MCF 10A (cell line): Measurements from ENCODE around the gene PTPRG. TPM values are rescaled to one million over a fixed set of nuclear protein-coding genes. Genes with fewer than 3 reads are reported as not detected.
A peak's percentile ranks its signal among the peaks of the same experiment; 100 is the strongest.

Experiments
- BruUV-seq: library from RNA; stranded (reverse); fragments of 400-500 nt; replicated peaks from 2 replicates; lab custom pipeline; 2021; lab: Mats Ljungman, UMichigan
- CTCF ChIA-PET: fragments of 300-600 bp; sonication (Branson Sonifier 250); formaldehyde crosslinking; extraction: SDS; loops from one replicate; lab custom pipeline; 2021; ENCODE audit warnings: antibody characterized with exemption, inconsistent platforms; lab: Yijun Ruan, JAX
- POLR2A ChIA-PET: fragments of 300-600, 350-650 bp; sonication (Branson Sonifier 250); formaldehyde crosslinking; extraction: SDS; loops from one replicate; lab custom pipeline; 2020; ENCODE audit warnings: antibody characterized with exemption, inconsistent platforms; lab: Yijun Ruan, JAX
- DNase-seq: peaks from one replicate; pipeline ENCODE4 v3.0.0-alpha.2; 2018; ENCODE audit not compliant: unreplicated experiment
- H3K27ac Mint-ChIP-seq: one replicate; pipeline ENCODE4 v1.8.0; 2022; ENCODE audit warnings: mild to moderate bottlenecking, low read depth, mixed read lengths; ENCODE audit not compliant: unreplicated experiment
- H3K27me3 Mint-ChIP-seq: one replicate; pipeline ENCODE4 v1.8.0; 2022; ENCODE audit warnings: mixed read lengths; ENCODE audit not compliant: insufficient read depth, unreplicated experiment
- H3K36me3 Mint-ChIP-seq: one replicate; pipeline ENCODE4 v1.8.0; 2022; ENCODE audit warnings: mild to moderate bottlenecking, moderate library complexity, mixed read lengths; ENCODE audit not compliant: insufficient read depth, unreplicated experiment
- H3K4me1 Mint-ChIP-seq: one replicate; pipeline ENCODE4 v1.8.0; 2022; ENCODE audit warnings: mixed read lengths; ENCODE audit not compliant: insufficient read depth, unreplicated experiment
- H3K4me3 Mint-ChIP-seq: one replicate; pipeline ENCODE4 v1.8.0; 2022; ENCODE audit warnings: mild to moderate bottlenecking, moderate library complexity, mixed read lengths; ENCODE audit not compliant: unreplicated experiment
- H3K9me3 Mint-ChIP-seq: one replicate; pipeline ENCODE4 v1.8.0; 2022; ENCODE audit warnings: mixed read lengths; ENCODE audit not compliant: unreplicated experiment
- CTCF ChIP-seq: fragments of 200-600 bp; IDR thresholded peaks from one replicate; pipeline ENCODE4 v1.8.0; 2022; ENCODE audit warnings: antibody characterized with exemption, mild to moderate bottlenecking; ENCODE audit not compliant: unreplicated experiment
- intact Hi-C: fragments of 100-400 bp; cut with micrococcal nuclease; formaldehyde crosslinking; loops from 2 replicates; pipeline ENCODE4 v1.14.1; 2022
- total RNA-seq: library from RNA; stranded (reverse); gene quantifications from 2 replicates; pipeline ENCODE4 v1.2.3, GENCODE V29; 2022

Gene PTPRG
- total RNA-seq, 1 experiment from 2014 or later, result 54.5 TPM

- CTCF ChIA-PET, result interaction anchor here (0.7 to 1.7 kb wide), 7 partner anchors 14 to 505 kb away, joined by 3 to 8 read pairs (median 3); no protein-coding TSS in a partner anchor
Measured at GRCh38 chr3:61683549-61684236, 122.3 kb downstream of the PTPRG start.

GRCh38 chr3:61684386-61684785, 123.0 kb downstream of the PTPRG start:
- H3K4me1 Mint-ChIP-seq, result peaks cover 55% of the 10 kb centered on the region
- peaks cover 21% of the 10 kb centered on the region for H3K36me3 Mint-ChIP-seq
- ChIA-PET POLR2A (interaction anchor here (0.8 to 3.3 kb wide), 5 partner anchors 17 to 123 kb away, joined by 4 to 22 read pairs (median 4); partner anchors contain the start of gene PTPRG), CTCF (interaction anchor here (0.7 to 1.9 kb wide), 5 partner anchors 13 to 174 kb away, joined by 3 to 8 read pairs (median 5); no protein-coding TSS in a partner anchor)
- DNase-seq, result no peak
- TF ChIP-seq CTCF, result no peak
- no peaks in the 10 kb centered on the region for H3K9me3 Mint-ChIP-seq
- no TSS peak for BruUV-seq
- intact Hi-C loops, result no loop called here
- no peak overlapping the region for H3K4me3 Mint-ChIP-seq
- peak overlapping the region; percentile 4 for H3K27ac Mint-ChIP-seq
- no peaks in the 10 kb centered on the region for H3K27me3 Mint-ChIP-seq

More at GRCh38 chr3:61683549-61684236, 122.3 kb downstream of the PTPRG start:
- Mint-ChIP-seq H3K27ac (peak overlapping the region; percentile 65), H3K4me1 (peaks cover 51% of the 10 kb centered on the region), H3K4me3 (no peak overlapping the region), H3K27me3 (no peaks in the 10 kb centered on the region), H3K9me3 (no peaks in the 10 kb centered on the region), H3K36me3 (peaks cover 17% of the 10 kb centered on the region)
- no TSS peak for BruUV-seq
- no peak for DNase-seq
- intact Hi-C loops, result no loop called here
- POLR2A ChIA-PET, result interaction anchor here (0.8 to 3.3 kb wide), 8 partner anchors 14 to 122 kb away, joined by 3 to 22 read pairs (median 10); partner anchors contain the start of gene PTPRG
- TF ChIP-seq CTCF, result no peak

- CTCF ChIA-PET, result interaction anchor here (0.6 to 1.9 kb wide), 4 partner anchors 12 to 120 kb away, joined by 3 to 5 read pairs (median 4); no protein-coding TSS in a partner anchor
- no peaks in the 10 kb centered on the region for H3K9me3 Mint-ChIP-seq
- peak; percentile 76 for DNase-seq
- peaks cover 27% of the 10 kb centered on the region for H3K36me3 Mint-ChIP-seq
- intact Hi-C loops, result loop anchor here (5.0 kb wide), 1 partner anchor 123 kb away; the partner anchor contains the start of gene PTPRG
- peak overlapping the region; percentile 11 for H3K4me3 Mint-ChIP-seq
- POLR2A ChIA-PET, result interaction anchor here (0.9 to 3.3 kb wide), 7 partner anchors 11 to 162 kb away, joined by 3 to 22 read pairs (median 5); partner anchors contain the start of gene PTPRG
- H3K27me3 Mint-ChIP-seq, result no peaks in the 10 kb centered on the region
- peak overlapping the region; percentile 4 for H3K27ac Mint-ChIP-seq
- peaks cover 59% of the 10 kb centered on the region for H3K4me1 Mint-ChIP-seq
- BruUV-seq, result no TSS peak
- TF ChIP-seq CTCF, result no peak
Measured at GRCh38 chr3:61685755-61686154, 124.4 kb downstream of the PTPRG start.

- peaks cover 27% of the 10 kb centered on the region for H3K36me3 Mint-ChIP-seq
- H3K9me3 Mint-ChIP-seq, result no peaks in the 10 kb centered on the region
- no peaks in the 10 kb centered on the region for H3K27me3 Mint-ChIP-seq
- POLR2A ChIA-PET, result interaction anchor here (0.9 to 3.3 kb wide), 7 partner anchors 11 to 162 kb away, joined by 3 to 22 read pairs (median 5); partner anchors contain the start of gene PTPRG
- CTCF ChIA-PET, result interaction anchor here (0.9 to 1.9 kb wide), 4 partner anchors 11 to 121 kb away, joined by 3 to 5 read pairs (median 4); no protein-coding TSS in a partner anchor
- intact Hi-C loops, result loop anchor here (5.0 kb wide), 1 partner anchor 124 kb away; the partner anchor contains the start of gene PTPRG
- H3K27ac Mint-ChIP-seq, result peak overlapping the region; percentile 4
- peak overlapping the region; percentile 11 for H3K4me3 Mint-ChIP-seq
- no peak for TF ChIP-seq CTCF
- DNase-seq, result peak; percentile 86
- peaks cover 59% of the 10 kb centered on the region for H3K4me1 Mint-ChIP-seq
- no TSS peak for BruUV-seq
Measured at GRCh38 chr3:61686228-61686648, 124.9 kb downstream of the PTPRG start.
